Caco-2 (cell line): ENCODE results near the gene PIP4K2A. TPM values are rescaled to one million over a fixed set of nuclear protein-coding genes. Genes with fewer than 3 reads are reported as not detected.

Experiments used
- BruUV-seq: library from RNA; stranded (reverse); fragments of 400-500 nt; replicated peaks from 2 replicates; lab custom pipeline; 2021; lab: Mats Ljungman, UMichigan
- CTCF ChIA-PET: fragments of 300-600 bp; sonication (Branson Sonifier 250); formaldehyde crosslinking; loops from one replicate; lab custom pipeline; 2022; ENCODE audit warnings: antibody characterized with exemption; lab: Charles Lee
- POLR2A ChIA-PET: fragments of 300-600 bp; sonication (Branson Sonifier 250); formaldehyde crosslinking; loops from one replicate; lab custom pipeline; 2022; ENCODE audit warnings: antibody characterized with exemption; lab: Charles Lee
- DNase-seq, 2 experiments: peaks; one replicate each; pipeline versions ENCODE4 v3.0.0 to v3.0.0-alpha.2; 2020 to 2022
- H3K27me3 ChIP-seq: replicated peaks from 2 replicates; pipeline ENCODE4 v1.6.0; 2011; ENCODE audit warnings: low read length; ENCODE audit not compliant: control insufficient read depth, insufficient read depth
- H3K36me3 ChIP-seq: 2 replicates; pipeline ENCODE4 v1.5.1; 2011; ENCODE audit warnings: low read length; ENCODE audit not compliant: control insufficient read depth, insufficient read depth
- H3K4me1 ChIP-seq: fragments of 250-450 bp; sonication (Bioruptor Pico); 2 replicates; pipeline ENCODE4 v1.5.1; 2020; ENCODE audit warnings: mild to moderate bottlenecking
- H3K4me3 ChIP-seq: 2 replicates; pipeline ENCODE4 v1.5.1; 2011; ENCODE audit warnings: low read depth, mild to moderate bottlenecking, control low read depth, low read length
- H3K9me3 ChIP-seq: fragments of 250-450 bp; sonication (Bioruptor Pico); 2 replicates; pipeline ENCODE4 v1.5.1; 2020; ENCODE audit warnings: mild to moderate bottlenecking, moderate library complexity
- H3K27ac Mint-ChIP-seq: one replicate; pipeline ENCODE4 v1.8.0; 2022; ENCODE audit warnings: mixed read lengths; ENCODE audit not compliant: unreplicated experiment
- H3K27me3 Mint-ChIP-seq: one replicate; pipeline ENCODE4 v1.8.0; 2022; ENCODE audit warnings: mixed read lengths; ENCODE audit not compliant: insufficient read depth, unreplicated experiment
- H3K36me3 Mint-ChIP-seq: one replicate; pipeline ENCODE4 v1.8.0; 2022; ENCODE audit warnings: mild to moderate bottlenecking, mixed read lengths; ENCODE audit not compliant: insufficient read depth, unreplicated experiment
- H3K4me1 Mint-ChIP-seq: one replicate; pipeline ENCODE4 v1.8.0; 2022; ENCODE audit warnings: low read depth, mixed read lengths; ENCODE audit not compliant: unreplicated experiment
- H3K4me3 Mint-ChIP-seq: one replicate; pipeline ENCODE4 v1.8.0; 2022; ENCODE audit warnings: mild to moderate bottlenecking, moderate library complexity, mixed read lengths; ENCODE audit not compliant: unreplicated experiment
- H3K9me3 Mint-ChIP-seq: one replicate; pipeline ENCODE4 v1.8.0; 2022; ENCODE audit warnings: mixed read lengths; ENCODE audit not compliant: unreplicated experiment
- intact Hi-C: fragments of 100-400 bp; cut with micrococcal nuclease; formaldehyde crosslinking; loops from one replicate; pipeline ENCODE4 v1.10.0; 2022; ENCODE audit not compliant: unreplicated experiment
- total RNA-seq: library from RNA; stranded (reverse); gene quantifications from 2 replicates; pipeline ENCODE4 v1.2.3, GENCODE V29; 2022
- TF ChIP-seq, protein P1 (sequence below), 2 experiments: fragments of 200-600 bp in 1 of 2; IDR thresholded peaks; 1 replicate in 1 of 2; 2 replicates in 1 of 2; pipeline versions ENCODE4 v1.5.1 to v1.8.0; 2011 to 2022; ENCODE audit warnings: antibody characterized with exemption in 1 of 2, control low read depth in 1 of 2, inconsistent platforms in 1 of 2, low read depth in 1 of 2, low read length in 1 of 2, mild to moderate bottlenecking in 1 of 2, moderate library complexity in 1 of 2; ENCODE audit not compliant: insufficient read depth in 1 of 2, severe bottlenecking in 1 of 2, unreplicated experiment in 1 of 2

PIP4K2A gene
- total RNA-seq, 1 experiment from 2014 or later: 26.9 TPM

GRCh38 chr10:22554461-22555182 is 159.8 kb downstream of the PIP4K2A start:
- CTCF ChIA-PET: no interaction called here
- H3K36me3 Mint-ChIP-seq: peaks cover 7% of the 10 kb centered on the region
- Histone ChIP-seq H3K27me3 (no peaks in the 10 kb centered on the region), H3K4me1 (no peaks in the 10 kb centered on the region), H3K4me3 (no peak overlapping the region), H3K36me3 (peaks cover 1% of the 10 kb centered on the region), H3K9me3 (no peaks in the 10 kb centered on the region)
- intact Hi-C loops: loop anchor here (5.0 kb wide), 1 partner anchor 107 kb away; no protein-coding TSS in a partner anchor
- TF ChIP-seq, protein P1, sequence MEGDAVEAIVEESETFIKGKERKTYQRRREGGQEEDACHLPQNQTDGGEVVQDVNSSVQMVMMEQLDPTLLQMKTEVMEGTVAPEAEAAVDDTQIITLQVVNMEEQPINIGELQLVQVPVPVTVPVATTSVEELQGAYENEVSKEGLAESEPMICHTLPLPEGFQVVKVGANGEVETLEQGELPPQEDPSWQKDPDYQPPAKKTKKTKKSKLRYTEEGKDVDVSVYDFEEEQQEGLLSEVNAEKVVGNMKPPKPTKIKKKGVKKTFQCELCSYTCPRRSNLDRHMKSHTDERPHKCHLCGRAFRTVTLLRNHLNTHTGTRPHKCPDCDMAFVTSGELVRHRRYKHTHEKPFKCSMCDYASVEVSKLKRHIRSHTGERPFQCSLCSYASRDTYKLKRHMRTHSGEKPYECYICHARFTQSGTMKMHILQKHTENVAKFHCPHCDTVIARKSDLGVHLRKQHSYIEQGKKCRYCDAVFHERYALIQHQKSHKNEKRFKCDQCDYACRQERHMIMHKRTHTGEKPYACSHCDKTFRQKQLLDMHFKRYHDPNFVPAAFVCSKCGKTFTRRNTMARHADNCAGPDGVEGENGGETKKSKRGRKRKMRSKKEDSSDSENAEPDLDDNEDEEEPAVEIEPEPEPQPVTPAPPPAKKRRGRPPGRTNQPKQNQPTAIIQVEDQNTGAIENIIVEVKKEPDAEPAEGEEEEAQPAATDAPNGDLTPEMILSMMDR (IDR thresholded peaks at IDR 0.05; ENCODE audit: insufficient read depth in 1 of 2, low read depth in 1 of 2, low read length in 1 of 2, severe bottlenecking in 1 of 2, unreplicated experiment in 1 of 2): no peak
- no peak overlapping the region for H3K27ac Mint-ChIP-seq
- POLR2A ChIA-PET: no interaction called here
- DNase-seq: no peak
- no peak overlapping the region for H3K4me3 Mint-ChIP-seq
- H3K27me3 Mint-ChIP-seq: no peaks in the 10 kb centered on the region
- BruUV-seq: no TSS peak
- H3K9me3 Mint-ChIP-seq: no peaks in the 10 kb centered on the region
- no peaks in the 10 kb centered on the region for H3K4me1 Mint-ChIP-seq

DNA sequence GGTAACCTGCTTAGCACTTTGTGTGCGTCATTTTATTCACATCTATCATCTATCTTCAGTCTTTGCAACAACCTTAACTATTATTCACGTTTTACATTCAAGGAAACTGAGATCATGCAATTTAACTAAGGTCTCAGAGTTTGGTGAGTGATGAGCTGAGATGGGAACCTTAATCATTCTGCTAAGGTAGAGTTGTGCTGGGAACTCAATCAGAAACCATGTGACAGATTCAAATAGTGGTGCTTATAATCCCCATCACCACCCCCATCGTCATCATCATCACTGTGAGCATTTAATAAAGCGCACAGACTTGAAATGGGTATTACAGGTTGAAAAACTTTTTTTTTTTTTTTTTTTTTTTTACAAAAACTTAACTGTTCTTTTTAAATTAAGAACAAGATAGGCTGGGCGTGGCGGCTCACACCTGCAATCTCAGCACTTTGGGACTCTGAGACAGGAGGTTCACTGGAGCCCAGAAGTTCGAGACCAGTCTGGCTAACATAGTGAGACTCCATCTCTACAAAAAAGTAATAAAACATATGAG is 160.9 kb downstream of the PIP4K2A start:
- no peaks in the 10 kb centered on the region for H3K4me1 Mint-ChIP-seq
- TF ChIP-seq, protein P1 (IDR thresholded peaks at IDR 0.05; ENCODE audit: insufficient read depth in 1 of 2, low read depth in 1 of 2, low read length in 1 of 2, severe bottlenecking in 1 of 2, unreplicated experiment in 1 of 2): no peak
- Histone ChIP-seq H3K36me3 (peaks cover 1% of the 10 kb centered on the region), H3K27me3 (no peaks in the 10 kb centered on the region), H3K9me3 (no peaks in the 10 kb centered on the region), H3K4me3 (no peak overlapping the region), H3K4me1 (no peaks in the 10 kb centered on the region)
- ChIA-PET POLR2A (no interaction called here), CTCF (no interaction called here)
- no peak overlapping the region for H3K27ac Mint-ChIP-seq
- no peaks in the 10 kb centered on the region for H3K9me3 Mint-ChIP-seq
- BruUV-seq: no TSS peak
- peaks cover 11% of the 10 kb centered on the region for H3K36me3 Mint-ChIP-seq
- intact Hi-C loops: loop anchor here (5.0 kb wide), 1 partner anchor 106 kb away; no protein-coding TSS in a partner anchor
- H3K27me3 Mint-ChIP-seq: no peaks in the 10 kb centered on the region
- DNase-seq: no peak
- no peak overlapping the region for H3K4me3 Mint-ChIP-seq

DNA sequence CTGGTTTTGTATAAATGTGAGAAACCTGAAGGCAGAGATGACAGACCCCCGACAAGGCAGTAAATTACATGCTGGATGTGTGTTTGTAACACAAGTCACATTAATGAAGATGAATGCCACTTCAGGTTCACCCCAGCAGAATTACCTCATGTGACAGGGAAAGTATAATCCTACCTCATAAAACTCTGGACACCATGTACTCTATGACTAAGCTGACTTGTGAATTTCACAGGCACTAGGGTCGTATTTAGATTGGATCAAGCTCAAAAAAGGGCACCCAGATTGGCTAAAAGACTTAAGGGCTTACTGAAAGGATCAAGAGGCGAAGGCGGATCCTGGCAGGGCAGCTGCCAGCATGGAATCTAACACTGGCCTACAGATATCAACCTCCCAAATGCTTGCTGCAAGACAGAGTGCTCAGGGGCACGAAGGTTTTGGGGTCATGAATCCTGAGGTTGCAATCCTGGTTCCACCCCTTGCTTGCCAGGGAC is 161.4 kb downstream of the PIP4K2A start:
- Histone ChIP-seq H3K4me1 (no peaks in the 10 kb centered on the region), H3K27me3 (no peaks in the 10 kb centered on the region), H3K4me3 (no peak overlapping the region), H3K36me3 (peaks cover 1% of the 10 kb centered on the region), H3K9me3 (no peaks in the 10 kb centered on the region)
- TF ChIP-seq, protein P1 (IDR thresholded peaks at IDR 0.05; ENCODE audit: insufficient read depth in 1 of 2, low read depth in 1 of 2, low read length in 1 of 2, severe bottlenecking in 1 of 2, unreplicated experiment in 1 of 2): no peak
- Mint-ChIP-seq H3K4me1 (no peaks in the 10 kb centered on the region), H3K9me3 (no peaks in the 10 kb centered on the region), H3K4me3 (no peak overlapping the region), H3K36me3 (peaks cover 11% of the 10 kb centered on the region), H3K27me3 (no peaks in the 10 kb centered on the region), H3K27ac (no peak overlapping the region)
- intact Hi-C loops: loop anchor here (5.0 kb wide), 1 partner anchor 106 kb away; no protein-coding TSS in a partner anchor
- no TSS peak for BruUV-seq
- ChIA-PET CTCF (no interaction called here), POLR2A (no interaction called here)
- DNase-seq: no peak
